CD14-positive monocyte (primary cell): ENCODE data around the gene ANKRD65. TPM values are rescaled to one million over a fixed set of nuclear protein-coding genes. Genes with fewer than 3 reads are reported as not detected.

Experiments
- DNase-seq, 3 donors: peaks; one replicate each; pipeline ENCODE4 v3.0.0-alpha.2; 2011 to 2022
- H2AFZ ChIP-seq: 2 replicates; pipeline ENCODE4 v1.6.0; 2012; ENCODE audit warnings: mild to moderate bottlenecking, low read depth, low read length, inconsistent platforms; ENCODE audit not compliant: insufficient read depth, poor library complexity, severe bottlenecking
- H3K27ac ChIP-seq, 2 donors: 1 replicate in 1 of 2; 2 replicates in 1 of 2; pipeline ENCODE4 v1.5.1; 2012 to 2013; ENCODE audit warnings: low read length in 2 of 2, control low read depth in 1 of 2, inconsistent platforms in 1 of 2, low read depth in 1 of 2, mild to moderate bottlenecking in 1 of 2
- H3K27me3 ChIP-seq, 2 donors: one replicate each; pipeline versions ENCODE4 v1.6.0 to v1.6.1; 2011 to 2013; ENCODE audit warnings: low read length in 2 of 2; ENCODE audit not compliant: control insufficient read depth in 2 of 2, insufficient read depth in 2 of 2
- H3K36me3 ChIP-seq, 2 donors: replicated peaks in 1 of 2; 1 replicate in 1 of 2; 2 replicates in 1 of 2; pipeline versions ENCODE4 v1.5.1 to v1.6.1; 2012 to 2013; ENCODE audit warnings: low read length in 2 of 2, control low read depth in 1 of 2, inconsistent platforms in 1 of 2, mild to moderate bottlenecking in 1 of 2; ENCODE audit not compliant: insufficient read depth in 2 of 2, control insufficient read depth in 1 of 2
- H3K4me1 ChIP-seq, 2 donors: 1 replicate in 1 of 2; 2 replicates in 1 of 2; pipeline versions ENCODE4 v1.5.1 to v1.6.1; 2012 to 2013; ENCODE audit warnings: low read length in 2 of 2, control low read depth in 1 of 2, inconsistent platforms in 1 of 2, mild to moderate bottlenecking in 1 of 2, moderate library complexity in 1 of 2; ENCODE audit not compliant: insufficient read depth in 2 of 2, control insufficient read depth in 1 of 2
- H3K4me2 ChIP-seq: replicated peaks from 2 replicates; pipeline ENCODE3; 2012; ENCODE audit warnings: low read length, moderate library complexity, mild to moderate bottlenecking; ENCODE audit not compliant: poor library complexity, severe bottlenecking; ENCODE audit errors: extremely low read depth
- H3K4me3 ChIP-seq, 3 experiments: fragments of 200-600 bp in 1 of 3; sonication (generic) in 1 of 3; replicated peaks in 1 of 3; 1 replicate in 2 of 3; 2 replicates in 1 of 3; pipeline ENCODE4 v1.5.1; 2011 to 2013; ENCODE audit warnings: low read length in 3 of 3, mild to moderate bottlenecking in 3 of 3, control low read depth in 2 of 3, low read depth in 2 of 3, inconsistent platforms in 1 of 3, moderate library complexity in 1 of 3
- H3K79me2 ChIP-seq: 2 replicates; pipeline ENCODE4 v1.6.0; 2012; ENCODE audit warnings: mild to moderate bottlenecking, control low read depth, inconsistent platforms, low read length, moderate library complexity; ENCODE audit not compliant: insufficient read depth
- H3K9ac ChIP-seq: 2 replicates; pipeline ENCODE4 v1.6.0; 2017; ENCODE audit warnings: low read length, mild to moderate bottlenecking; ENCODE audit not compliant: insufficient read depth, poor library complexity, severe bottlenecking
- H3K9me3 ChIP-seq, 2 donors: replicated peaks in 1 of 2; 1 replicate in 1 of 2; 2 replicates in 1 of 2; pipeline versions ENCODE4 v1.5.1 to v1.6.1; 2012 to 2013; ENCODE audit warnings: low read length in 2 of 2, control low read depth in 1 of 2; ENCODE audit not compliant: control insufficient read depth in 1 of 2, insufficient read depth in 1 of 2
- H4K20me1 ChIP-seq: 2 replicates; pipeline ENCODE4 v1.6.0; 2012; ENCODE audit warnings: mild to moderate bottlenecking, low read length, control low read depth, moderate library complexity; ENCODE audit not compliant: insufficient read depth
- H3K27ac Mint-ChIP-seq, 7 donors: one replicate each; pipeline ENCODE4 v1.8.0; 2020; ENCODE audit warnings: mild to moderate bottlenecking in 7 of 7, mixed read lengths in 7 of 7, moderate library complexity in 6 of 7, inconsistent platforms in 2 of 7
- H3K27me3 Mint-ChIP-seq, 3 donors: one replicate each; pipeline ENCODE4 v1.8.0; 2021 to 2022; ENCODE audit warnings: low read depth in 3 of 3, mild to moderate bottlenecking in 3 of 3, mixed read lengths in 3 of 3, moderate library complexity in 3 of 3, inconsistent platforms in 1 of 3
- H3K36me3 Mint-ChIP-seq, 2 donors: one replicate each; pipeline ENCODE4 v1.8.0; 2020; ENCODE audit warnings: mixed read lengths in 2 of 2, inconsistent platforms in 1 of 2, mild to moderate bottlenecking in 1 of 2
- H3K4me1 Mint-ChIP-seq: one replicate; pipeline ENCODE4 v1.8.0; 2020; ENCODE audit warnings: mild to moderate bottlenecking, mixed read lengths
- H3K4me3 Mint-ChIP-seq, 2 donors: one replicate each; pipeline ENCODE4 v1.8.0; 2020; ENCODE audit warnings: mild to moderate bottlenecking in 2 of 2, mixed read lengths in 2 of 2, moderate library complexity in 1 of 2
- H3K9me3 Mint-ChIP-seq, 7 donors: one replicate each; pipeline ENCODE4 v1.8.0; 2020 to 2022; ENCODE audit warnings: mixed read lengths in 7 of 7, mild to moderate bottlenecking in 6 of 7, moderate library complexity in 6 of 7, inconsistent platforms in 2 of 7
- WGBS: methylation state at CpG from one replicate; pipeline ENCODE4 v1.1.5; 2013; ENCODE audit warnings: missing lambda C conversion rate; ENCODE audit not compliant: insufficient coverage; 5-methylcytosine and 5-hydroxymethylcytosine counted together
- intact Hi-C, 2 donors: fragments of 100-400 bp; cut with micrococcal nuclease; formaldehyde crosslinking; loops; one replicate each; pipeline versions ENCODE4 v1.15.0 to v1.15.1; 2023
- polyA plus RNA-seq, 3 donors: library from polyadenylated mRNA; depleted of rRNA in 1 of 3; unstranded in 2 of 3; stranded (reverse) in 1 of 3; fragments of 300-500 nt in 2 of 3; fragments of >200 nt in 1 of 3; fragmentation: Illumina TruSeq in 2 of 3; gene quantifications; 1 replicate in 2 of 3; 2 replicates in 1 of 3; pipeline ENCODE4 v1.2.3, GENCODE V29; 2012 to 2021
- TF ChIP-seq, protein P1 (sequence below): fragments of 200-600 bp; IDR thresholded peaks from one replicate; pipeline ENCODE4 v1.8.0; 2022; ENCODE audit warnings: antibody characterized with exemption, mild to moderate bottlenecking

Gene ANKRD65
- polyA plus RNA-seq, 3 donors, result 0.04 TPM; not detected in 2

DNA sequence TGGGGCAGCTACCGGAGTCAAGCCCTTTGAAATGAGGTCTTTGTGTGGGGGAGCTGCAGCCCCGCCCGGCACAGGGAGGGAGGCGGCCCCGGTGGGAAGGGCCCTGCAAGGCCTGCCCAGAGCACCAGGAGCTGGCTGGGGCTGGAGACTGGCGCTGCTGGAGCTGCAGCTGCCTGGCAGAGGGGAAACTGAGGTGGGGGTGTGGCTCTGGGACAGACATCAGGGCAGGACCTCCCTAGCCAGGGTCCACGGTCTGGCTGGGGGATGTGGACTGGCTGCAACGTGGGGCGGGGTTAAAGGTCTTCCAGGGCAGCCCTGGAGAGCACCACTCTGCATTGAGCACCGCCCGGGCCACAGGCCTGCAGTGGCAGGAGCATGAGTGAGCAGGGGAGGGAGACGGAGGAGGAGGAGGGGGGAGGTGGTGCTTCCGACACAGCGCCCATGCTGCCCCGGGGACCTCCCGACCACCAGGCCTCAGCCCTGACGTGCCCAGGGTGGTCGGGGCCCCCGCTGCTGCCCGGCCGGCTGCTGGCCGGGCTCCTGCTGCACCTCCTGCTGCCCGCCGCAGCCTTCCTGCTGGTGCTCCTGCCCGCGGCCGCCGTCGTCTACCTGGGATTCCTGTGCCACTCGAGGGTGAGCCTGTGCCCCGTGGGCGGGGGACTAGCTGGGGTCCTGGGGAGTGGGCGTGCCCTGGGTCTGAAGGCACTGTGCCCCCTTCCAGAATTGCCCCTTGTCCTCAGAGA is 4.8 kb upstream of the ANKRD65 start:
- Histone ChIP-seq H3K27ac (no peak overlapping the region), H3K4me3 (no peak overlapping the region), H4K20me1 (no peaks in the 10 kb centered on the region), H3K36me3 (no peaks in the 10 kb centered on the region), H3K9me3 (no peaks in the 10 kb centered on the region), H3K4me1 (no peaks in the 10 kb centered on the region), H3K9ac (no peak overlapping the region), H3K4me2 (no peak overlapping the region), H3K79me2 (no peaks in the 10 kb centered on the region), H3K27me3 (peaks cover 0 to 37% of the 10 kb centered on the region in 2 donors), H2AFZ (no peak overlapping the region)
- Mint-ChIP-seq H3K4me1 (no peaks in the 10 kb centered on the region), H3K4me3 (peak overlapping the region in 1 of 2 donors; percentile 59), H3K27me3 (peaks cover 34 to 84% (median 46%) of the 10 kb centered on the region in 3 donors), H3K9me3 (peaks cover 0 to 5% (median 0%) of the 10 kb centered on the region in 7 donors), H3K36me3 (no peaks in the 10 kb centered on the region), H3K27ac (no peak overlapping the region)
- 54% methylated on average over 27 of the region's 33 CpGs for WGBS
- no peak for DNase-seq
- intact Hi-C loops, result no loop called here
- TF ChIP-seq, protein P1, sequence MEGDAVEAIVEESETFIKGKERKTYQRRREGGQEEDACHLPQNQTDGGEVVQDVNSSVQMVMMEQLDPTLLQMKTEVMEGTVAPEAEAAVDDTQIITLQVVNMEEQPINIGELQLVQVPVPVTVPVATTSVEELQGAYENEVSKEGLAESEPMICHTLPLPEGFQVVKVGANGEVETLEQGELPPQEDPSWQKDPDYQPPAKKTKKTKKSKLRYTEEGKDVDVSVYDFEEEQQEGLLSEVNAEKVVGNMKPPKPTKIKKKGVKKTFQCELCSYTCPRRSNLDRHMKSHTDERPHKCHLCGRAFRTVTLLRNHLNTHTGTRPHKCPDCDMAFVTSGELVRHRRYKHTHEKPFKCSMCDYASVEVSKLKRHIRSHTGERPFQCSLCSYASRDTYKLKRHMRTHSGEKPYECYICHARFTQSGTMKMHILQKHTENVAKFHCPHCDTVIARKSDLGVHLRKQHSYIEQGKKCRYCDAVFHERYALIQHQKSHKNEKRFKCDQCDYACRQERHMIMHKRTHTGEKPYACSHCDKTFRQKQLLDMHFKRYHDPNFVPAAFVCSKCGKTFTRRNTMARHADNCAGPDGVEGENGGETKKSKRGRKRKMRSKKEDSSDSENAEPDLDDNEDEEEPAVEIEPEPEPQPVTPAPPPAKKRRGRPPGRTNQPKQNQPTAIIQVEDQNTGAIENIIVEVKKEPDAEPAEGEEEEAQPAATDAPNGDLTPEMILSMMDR, result no peak

GRCh38 chr1:1425426-1425752 is 4.3 kb upstream of the ANKRD65 start:
- H3K27me3 Mint-ChIP-seq, result peaks cover 34 to 83% (median 45%) of the 10 kb centered on the region in 3 donors
- peak overlapping the region in 1 of 2 donors; percentile 30 for H3K4me3 Mint-ChIP-seq
- Histone ChIP-seq H3K27me3 (peaks cover 2 to 37% of the 10 kb centered on the region in 2 donors), H3K4me2 (no peak overlapping the region), H3K79me2 (no peaks in the 10 kb centered on the region), H3K4me3 (no peak overlapping the region), H3K9me3 (no peaks in the 10 kb centered on the region), H3K36me3 (no peaks in the 10 kb centered on the region), H4K20me1 (no peaks in the 10 kb centered on the region), H3K9ac (no peak overlapping the region), H3K27ac (no peak overlapping the region), H3K4me1 (no peaks in the 10 kb centered on the region), H2AFZ (no peak overlapping the region)
- H3K4me1 Mint-ChIP-seq, result no peaks in the 10 kb centered on the region
- TF ChIP-seq, protein P1, result no peak
- DNase-seq, result no peak
- H3K27ac Mint-ChIP-seq, result no peak overlapping the region
- no peaks in the 10 kb centered on the region for H3K36me3 Mint-ChIP-seq
- WGBS, result 88% methylated on average over 9 of the region's 12 CpGs
- peaks cover 0 to 5% (median 0%) of the 10 kb centered on the region in 7 donors for H3K9me3 Mint-ChIP-seq
- intact Hi-C loops, result no loop called here
